HG02973 (cell line): ENCODE data around the gene SLITRK6.
"Not testable (repeated sequence)": the region's sequence is repeated elsewhere in the genome, so short reads cannot be mapped to it uniquely, and the experiment has no call there.

Experiments
- ATAC-seq: cut with Tn5 transposase; IDR thresholded peaks from one replicate; pipeline ENCODE4 v1.9.1; 2021; ENCODE audit warnings: moderate library complexity; ENCODE audit not compliant: unreplicated experiment

SLITRK6 gene

GRCh38 chr13:85799097-85799582 is at the start of gene SLITRK6:
SLITRK6 (minus strand) TSS chr13:85799419; CDS start chr13:85796508, 2,911 bp downstream.
- ATAC-seq = no peak

GRCh38 chr13:85847012-85847411 is 47.8 kb upstream of the SLITRK6 start:
- ATAC-seq = no peak

GRCh38 chr13:85841427-85841826 is 42.2 kb upstream of the SLITRK6 start:
- no peak for ATAC-seq

- no peak for ATAC-seq
Measured at GRCh38 chr13:85833921-85834320, 34.7 kb upstream of the SLITRK6 start.

GRCh38 chr13:85828094-85828684 is 29.0 kb upstream of the SLITRK6 start:
- no peak for ATAC-seq

GRCh38 chr13:85825454-85825853 is 26.2 kb upstream of the SLITRK6 start:
- no peak for ATAC-seq

- ATAC-seq = no peak
Measured at GRCh38 chr13:85823832-85824231, 24.6 kb upstream of the SLITRK6 start.

- ATAC-seq = no peak
Measured at GRCh38 chr13:85819513-85819912, 20.3 kb upstream of the SLITRK6 start.

GRCh38 chr13:85816413-85816812 is 17.2 kb upstream of the SLITRK6 start:
- ATAC-seq = no peak

- ATAC-seq = no peak
Measured at GRCh38 chr13:85812282-85812681, 13.1 kb upstream of the SLITRK6 start.

- ATAC-seq = no peak
Measured at GRCh38 chr13:85808811-85809210, 9.6 kb upstream of the SLITRK6 start.

- peak; percentile 76 for ATAC-seq
Measured at GRCh38 chr13:85806553-85807175, 7.4 kb upstream of the SLITRK6 start.

- no peak for ATAC-seq
Measured at GRCh38 chr13:85798556-85798955, 663 bp downstream of the SLITRK6 start.

- no peak for ATAC-seq
Measured at GRCh38 chr13:85797311-85797710, 1.9 kb downstream of the SLITRK6 start.

- ATAC-seq = no peak
Measured at GRCh38 chr13:85785205-85785604, 14.0 kb downstream of the SLITRK6 start.

- ATAC-seq = no peak
Measured at GRCh38 chr13:85772367-85772766, 26.9 kb downstream of the SLITRK6 start.

- no peak for ATAC-seq
Measured at GRCh38 chr13:85771856-85772255, 27.4 kb downstream of the SLITRK6 start.

GRCh38 chr13:85768946-85769345 is 30.3 kb downstream of the SLITRK6 start:
- ATAC-seq = no peak

- no peak for ATAC-seq
Measured at GRCh38 chr13:85755123-85755522, 44.1 kb downstream of the SLITRK6 start.

GRCh38 chr13:85743201-85743770 is 55.9 kb downstream of the SLITRK6 start:
- ATAC-seq = not testable (repeated sequence)
